Endothelial cell of umbilical vein (primary cell): ENCODE data around the gene PRR5L. TPM values are rescaled to one million over a fixed set of nuclear protein-coding genes. Genes with fewer than 3 reads are reported as not detected.

Source experiments
- BruUV-seq: library from RNA; stranded (reverse); fragments of 400-500 nt; replicated peaks from 2 replicates; lab custom pipeline; 2021; lab: Mats Ljungman, UMichigan
- CTCF ChIA-PET: fragments of 300-600, 350-600 bp; sonication (Branson Sonifier 250); formaldehyde crosslinking; loops from one replicate; lab custom pipeline; 2021; ENCODE audit warnings: antibody characterized with exemption, inconsistent platforms; lab: Charles Lee
- POLR2A ChIA-PET: fragments of 300-600, 350-600 bp; sonication (Branson Sonifier 250); formaldehyde crosslinking; loops from one replicate; lab custom pipeline; 2021; ENCODE audit warnings: antibody characterized with exemption, inconsistent platforms; lab: Charles Lee
- DNase-seq: peaks from one replicate; pipeline ENCODE4 v3.0.0-alpha.2; 2011; ENCODE audit warnings: low read depth, low spot score
- FAIRE-seq: peaks from 2 replicates; lab custom pipeline; 2011; peaks lifted over from hg19 to GRCh38; lab: Jason Lieb, UNC
- H2AFZ ChIP-seq: 2 replicates; pipeline ENCODE4 v1.6.0; 2012; ENCODE audit warnings: low read depth, low read length, control low read depth, inconsistent platforms
- H3K27ac ChIP-seq: 2 replicates; pipeline ENCODE4 v1.5.1; 2011; ENCODE audit warnings: low read depth, mild to moderate bottlenecking, control low read depth, low read length, moderate library complexity; ENCODE audit not compliant: insufficient read depth
- H3K27me3 ChIP-seq, 2 experiments: 2 replicates each; pipeline versions ENCODE4 v1.6.0 to v1.6.1; 2011; ENCODE audit warnings: low read length in 2 of 2, mixed read lengths in 1 of 2; ENCODE audit not compliant: control insufficient read depth in 2 of 2, insufficient read depth in 2 of 2
- H3K36me3 ChIP-seq, 2 experiments: 2 replicates in 1 of 2; 3 replicates in 1 of 2; pipeline ENCODE4 v1.5.1; 2011; ENCODE audit warnings: low read length in 2 of 2, mild to moderate bottlenecking in 1 of 2, moderate library complexity in 1 of 2; ENCODE audit not compliant: control insufficient read depth in 2 of 2, insufficient read depth in 2 of 2; ENCODE audit errors: extremely low read depth in 1 of 2
- H3K4me1 ChIP-seq: 3 replicates; pipeline ENCODE4 v1.5.1; 2011; ENCODE audit warnings: mild to moderate bottlenecking, low read length; ENCODE audit not compliant: control insufficient read depth, insufficient read depth; ENCODE audit errors: extremely low read depth
- H3K4me2 ChIP-seq: 2 replicates; pipeline ENCODE4 v1.6.1; 2011; ENCODE audit warnings: low read length, control low read depth, mixed read lengths; ENCODE audit not compliant: insufficient read depth
- H3K4me3 ChIP-seq, 3 experiments: fragments of 200-600 bp in 1 of 3; sonication (generic), shearing (Covaris generic) in 1 of 3; replicated peaks in 1 of 3; 2 replicates each; pipeline ENCODE4 v1.5.1; 2011 to 2016; ENCODE audit warnings: control low read depth in 3 of 3, low read length in 3 of 3, mild to moderate bottlenecking in 2 of 3, inconsistent platforms in 1 of 3, low read depth in 1 of 3, moderate library complexity in 1 of 3; ENCODE audit not compliant: insufficient read depth in 1 of 3
- H3K79me2 ChIP-seq: 2 replicates; pipeline ENCODE4 v1.6.0; 2012; ENCODE audit warnings: low read length, inconsistent platforms; ENCODE audit not compliant: control insufficient read depth, insufficient read depth
- H3K9ac ChIP-seq: replicated peaks from 2 replicates; pipeline ENCODE3; 2011; ENCODE audit warnings: low read length, control low read depth; ENCODE audit not compliant: insufficient read depth; ENCODE audit errors: extremely low read depth
- H3K9me1 ChIP-seq: replicated peaks from 3 replicates; pipeline ENCODE4 v1.6.0; 2011; ENCODE audit warnings: mild to moderate bottlenecking, low read length; ENCODE audit not compliant: control insufficient read depth, insufficient read depth; ENCODE audit errors: extremely low read depth
- H3K9me3 ChIP-seq: replicated peaks from 2 replicates; pipeline ENCODE4 v1.5.1; 2012; ENCODE audit warnings: low read length, inconsistent platforms; ENCODE audit not compliant: control insufficient read depth, insufficient read depth
- H4K20me1 ChIP-seq: replicated peaks from 2 replicates; pipeline ENCODE3; 2011; ENCODE audit warnings: mild to moderate bottlenecking, low read length; ENCODE audit not compliant: control insufficient read depth, insufficient read depth; ENCODE audit errors: extremely low read depth
- CTCF ChIP-seq, 2 donors: IDR thresholded peaks; 1 replicate in 1 of 2; 2 replicates in 1 of 2; pipeline ENCODE4 v1.5.1; 2011; ENCODE audit warnings: low read length in 2 of 2, mild to moderate bottlenecking in 2 of 2, moderate library complexity in 2 of 2, control low read depth in 1 of 2, inconsistent platforms in 1 of 2, low read depth in 1 of 2; ENCODE audit not compliant: insufficient read depth in 1 of 2; ENCODE audit errors: extremely low read depth in 1 of 2
- EZH2 ChIP-seq: IDR thresholded peaks from 2 replicates; pipeline ENCODE4 v1.6.1; 2012; ENCODE audit warnings: borderline replicate concordance, low read depth, mild to moderate bottlenecking, moderate library complexity, low read length, inconsistent platforms; ENCODE audit not compliant: severe bottlenecking
- FOS ChIP-seq: IDR thresholded peaks from 2 replicates; pipeline ENCODE4 v1.6.1; 2011; ENCODE audit warnings: mild to moderate bottlenecking, low read length, moderate library complexity, borderline replicate concordance; ENCODE audit not compliant: insufficient read depth
- GATA2 ChIP-seq: IDR thresholded peaks from 2 replicates; pipeline ENCODE4 v1.7.0; 2011; ENCODE audit warnings: low read depth, mild to moderate bottlenecking, moderate library complexity, mixed read lengths, low read length; ENCODE audit not compliant: insufficient read length, insufficient read depth
- JUN ChIP-seq: IDR thresholded peaks from 2 replicates; pipeline ENCODE4 v1.6.1; 2011; ENCODE audit warnings: borderline replicate concordance, low read depth; ENCODE audit not compliant: insufficient read length, insufficient read depth
- MAX ChIP-seq: IDR thresholded peaks from 2 replicates; pipeline ENCODE4 v1.6.1; 2011; ENCODE audit not compliant: insufficient read depth, insufficient read length
- MYC ChIP-seq: IDR thresholded peaks from one replicate; pipeline ENCODE4 v1.6.1; 2011; ENCODE audit warnings: mild to moderate bottlenecking, low read depth, low read length
- POLR2A ChIP-seq: IDR thresholded peaks from 2 replicates; pipeline ENCODE4 v1.6.1; 2012; ENCODE audit warnings: low read depth, mild to moderate bottlenecking, control low read depth, low read length
- POLR2AphosphoS5 ChIP-seq: IDR thresholded peaks from 2 replicates; pipeline ENCODE4 v1.6.1; 2012; ENCODE audit warnings: low read depth, mild to moderate bottlenecking, control low read depth, low read length, moderate library complexity; ENCODE audit not compliant: insufficient read depth
- dilution Hi-C: fragments of 300-500 bp; cut with MboI; formaldehyde crosslinking; loops from one replicate; pipeline ENCODE4 v1.15.0; 2019; ENCODE audit warnings: low sequenced_read_pairs; ENCODE audit not compliant: extremely low pct_ligation_motif_present
- intact Hi-C: fragments of 100-400 bp; cut with micrococcal nuclease; formaldehyde crosslinking; loops from one replicate; pipeline ENCODE4 v1.10.0; 2022
- polyA plus RNA-seq, 4 experiments: library from polyadenylated mRNA; depleted of rRNA in 3 of 4; stranded (reverse) in 3 of 4; unstranded in 1 of 4; fragments of >200 nt; gene quantifications; 2 replicates each; pipeline versions ENCODE4 v1.2.1 to v1.2.3, GENCODE V29; 2011 to 2012; ENCODE audit warnings: missing spikeins in 1 of 4
- total RNA-seq: library from RNA; stranded (reverse); gene quantifications from 2 replicates; pipeline ENCODE4 v1.2.3, GENCODE V29; 2021

PRR5L gene
- total and polyA plus RNA-seq, 2 donors (not counting 3 experiments of a cell fraction or from before 2014, with no cell fraction given): 2.5 to 6.1 TPM

- peaks cover 14% of the 10 kb centered on the region in 2 experiments for H3K27me3 ChIP-seq
- H3K4me1 ChIP-seq: peaks cover 5% of the 10 kb centered on the region
- no peaks in the 10 kb centered on the region for H3K9me1 ChIP-seq
- POLR2A ChIA-PET: no interaction called here
- no peak overlapping the region for H3K9ac ChIP-seq
- DNase-seq (no peak), FAIRE-seq (no peak)
- TF ChIP-seq JUN: no peak
- no peak for TF ChIP-seq POLR2AphosphoS5
- TF ChIP-seq GATA2: no peak
- TF ChIP-seq MYC: no peak
- TF ChIP-seq MAX: no peak
- TF ChIP-seq CTCF (IDR thresholded peaks at IDR 0.05; ENCODE audit: extremely low read depth in 1 of 2, insufficient read depth in 1 of 2, low read depth in 1 of 2, low read length in 2 of 2): no peak
- TF ChIP-seq POLR2A: no peak
- TF ChIP-seq FOS: no peak
- no peak for TF ChIP-seq EZH2
- H3K79me2 ChIP-seq: no peaks in the 10 kb centered on the region
- dilution Hi-C loops (no loop called here), intact Hi-C loops (no loop called here)
- no peak overlapping the region for H2AFZ ChIP-seq
- no peaks in the 10 kb centered on the region for H3K9me3 ChIP-seq
- no peak overlapping the region for H3K4me2 ChIP-seq
- CTCF ChIA-PET: no interaction called here
- BruUV-seq: no TSS peak
- no peak overlapping the region for H3K4me3 ChIP-seq
- H3K36me3 ChIP-seq: no peaks in the 10 kb centered on the region
- H3K27ac ChIP-seq: no peak overlapping the region
- H4K20me1 ChIP-seq: no peaks in the 10 kb centered on the region
Measured at GRCh38 chr11:36352922-36353321, 56.8 kb downstream of the PRR5L start.
